KOPT-K1 (cell line): Measurements from ENCODE around the gene CIBAR2.
A peak's percentile ranks its signal among the peaks of the same experiment; 100 is the strongest.
"Not testable (repeated sequence)": the region's sequence is repeated elsewhere in the genome, so short reads cannot be mapped to it uniquely, and the experiment has no call there.

Experiments
- H3K27ac ChIP-seq: fragments of 200-600 bp; sonication (generic); 2 replicates; pipeline ENCODE4 v1.5.1; 2016; ENCODE audit warnings: antibody characterized with exemption, mild to moderate bottlenecking, low read depth, low read length; ENCODE audit not compliant: poor library complexity, severe bottlenecking
- H3K36me3 ChIP-seq: fragments of 200-600 bp; sonication (generic); 2 replicates; pipeline ENCODE4 v1.5.1; 2017; ENCODE audit warnings: antibody characterized with exemption, mild to moderate bottlenecking, low read length, moderate library complexity; ENCODE audit not compliant: insufficient read depth
- H3K9me3 ChIP-seq: fragments of 200-600 bp; sonication (generic); 2 replicates; pipeline ENCODE4 v1.5.1; 2017; ENCODE audit warnings: antibody characterized with exemption, low read length, mild to moderate bottlenecking; ENCODE audit not compliant: insufficient read depth, poor library complexity, severe bottlenecking

CIBAR2 gene

GRCh38 chr16:85061566-85061965, 50.7 kb downstream of the CIBAR2 start:
- no peaks in the 10 kb centered on the region for H3K36me3 ChIP-seq
- no peak overlapping the region for H3K27ac ChIP-seq
- no peaks in the 10 kb centered on the region for H3K9me3 ChIP-seq

- Histone ChIP-seq H3K36me3 (no peaks in the 10 kb centered on the region), H3K27ac (no peak overlapping the region), H3K9me3 (no peaks in the 10 kb centered on the region)
These were observed 53.4 kb downstream of the CIBAR2 start for GRCh38 chr16:85058909-85059308.

- Histone ChIP-seq H3K27ac (no peak overlapping the region), H3K36me3 (no peaks in the 10 kb centered on the region), H3K9me3 (no peaks in the 10 kb centered on the region)
These were observed 54.3 kb downstream of the CIBAR2 start for GRCh38 chr16:85057948-85058347.

- no peaks in the 10 kb centered on the region for H3K36me3 ChIP-seq
- H3K9me3 ChIP-seq = no peaks in the 10 kb centered on the region
- no peak overlapping the region for H3K27ac ChIP-seq
These were observed 54.9 kb downstream of the CIBAR2 start for GRCh38 chr16:85057212-85057889.

- Histone ChIP-seq H3K27ac (peak overlapping the region; percentile 76), H3K9me3 (no peaks in the 10 kb centered on the region), H3K36me3 (no peaks in the 10 kb centered on the region)
These were observed 56.0 kb downstream of the CIBAR2 start for GRCh38 chr16:85056211-85056748.

GRCh38 chr16:85055493-85056210, 56.6 kb downstream of the CIBAR2 start:
- Histone ChIP-seq H3K27ac (peak overlapping the region; percentile 76), H3K36me3 (no peaks in the 10 kb centered on the region), H3K9me3 (no peaks in the 10 kb centered on the region)

- Histone ChIP-seq H3K36me3 (no peaks in the 10 kb centered on the region), H3K27ac (peak overlapping the region; percentile 76), H3K9me3 (no peaks in the 10 kb centered on the region)
These were observed 57.3 kb downstream of the CIBAR2 start for GRCh38 chr16:85054948-85055492.

- not testable (repeated sequence) for H3K27ac ChIP-seq, H3K36me3 ChIP-seq, H3K9me3 ChIP-seq
These were observed 58.0 kb downstream of the CIBAR2 start for GRCh38 chr16:85054321-85054720.

- H3K27ac ChIP-seq = no peak overlapping the region
- H3K36me3 ChIP-seq = no peaks in the 10 kb centered on the region
- H3K9me3 ChIP-seq = no peaks in the 10 kb centered on the region
These were observed 59.7 kb downstream of the CIBAR2 start for GRCh38 chr16:85052536-85052935.

- Histone ChIP-seq H3K9me3 (no peaks in the 10 kb centered on the region), H3K27ac (no peak overlapping the region), H3K36me3 (no peaks in the 10 kb centered on the region)
These were observed 60.6 kb downstream of the CIBAR2 start for GRCh38 chr16:85051683-85052082.

- Histone ChIP-seq H3K27ac (no peak overlapping the region), H3K36me3 (no peaks in the 10 kb centered on the region), H3K9me3 (no peaks in the 10 kb centered on the region)
These were observed 61.1 kb downstream of the CIBAR2 start for GRCh38 chr16:85051067-85051581.

GRCh38 chr16:85049706-85050305, 62.5 kb downstream of the CIBAR2 start:
- no peaks in the 10 kb centered on the region for H3K36me3 ChIP-seq
- no peak overlapping the region for H3K27ac ChIP-seq
- H3K9me3 ChIP-seq = no peaks in the 10 kb centered on the region

- Histone ChIP-seq H3K9me3 (no peaks in the 10 kb centered on the region), H3K27ac (no peak overlapping the region), H3K36me3 (no peaks in the 10 kb centered on the region)
These were observed 63.2 kb downstream of the CIBAR2 start for GRCh38 chr16:85048921-85049562.
